ENCODE results near the gene RPS15. TPM values are rescaled to one million over a fixed set of nuclear protein-coding genes. Genes with fewer than 3 reads are reported as not detected.

The RPS15 gene
- polyA plus RNA-seq, 1 donor = 1,404 TPM

- peak in 1 of 2 donors; percentile 44 for DNase-seq
- Histone ChIP-seq H3K27ac (ENCODE audit: low read length) (no peak within 1 kb of the TSS), H3K4me1 (ENCODE audit: control insufficient read depth, insufficient read depth, low read length) (peaks cover 20% of the 10 kb centered on the region), H3K36me3 (ENCODE audit: control insufficient read depth, insufficient read depth, low read length) (no peaks in the 10 kb centered on the region), H3K9me3 (ENCODE audit: control insufficient read depth, low read depth, low read length) (no peaks in the 10 kb centered on the region), H3K4me3 (ENCODE audit: low read length) (peak within 1 kb of the TSS; percentile 56), H3K27me3 (ENCODE audit: control insufficient read depth, insufficient read depth, low read length) (no peaks in the 10 kb centered on the region)
- WGBS (ENCODE audit: insufficient coverage, low lambda C conversion rate) = no CpG with 5 or more reads among the region's 87 CpGs
Measured at GRCh38 chr19:1401138-1401888, 36.9 kb upstream of the RPS15 start, which contains the start of gene GAMT. Gene GAMT, minus strand, starts transcription at chr19:1401542. Its CDS starts 66 bp downstream, at chr19:1401476.

- peak overlapping the region; percentile 23 for H3K4me3 ChIP-seq (ENCODE audit: low read length)
- WGBS (ENCODE audit: insufficient coverage, low lambda C conversion rate) = 83% methylated on average over 1 of the region's 11 CpGs
Measured at GRCh38 chr19:1401889-1402217, 36.3 kb upstream of the RPS15 start.

GRCh38 chr19:1402411-1403070 is 35.7 kb upstream of the RPS15 start:
- peaks cover 23% of the 10 kb centered on the region for H3K4me1 ChIP-seq (ENCODE audit: control insufficient read depth, insufficient read depth, low read length)
- no peak for DNase-seq
- WGBS (ENCODE audit: insufficient coverage, low lambda C conversion rate) = no CpG with 5 or more reads among the region's 25 CpGs
- H3K4me3 ChIP-seq (ENCODE audit: low read length) = no peak overlapping the region
- no peaks in the 10 kb centered on the region for H3K36me3 ChIP-seq (ENCODE audit: control insufficient read depth, insufficient read depth, low read length)
- H3K9me3 ChIP-seq (ENCODE audit: control insufficient read depth, low read depth, low read length) = no peaks in the 10 kb centered on the region
- no peak overlapping the region for H3K27ac ChIP-seq (ENCODE audit: low read length)
- H3K27me3 ChIP-seq (ENCODE audit: control insufficient read depth, insufficient read depth, low read length) = no peaks in the 10 kb centered on the region

More at GRCh38 chr19:1401889-1402217, 36.3 kb upstream of the RPS15 start:
- H3K36me3 ChIP-seq (ENCODE audit: control insufficient read depth, insufficient read depth, low read length) = no peaks in the 10 kb centered on the region
- DNase-seq = no peak
- H3K9me3 ChIP-seq (ENCODE audit: control insufficient read depth, low read depth, low read length) = no peaks in the 10 kb centered on the region
- H3K4me1 ChIP-seq (ENCODE audit: control insufficient read depth, insufficient read depth, low read length) = peaks cover 23% of the 10 kb centered on the region
- no peaks in the 10 kb centered on the region for H3K27me3 ChIP-seq (ENCODE audit: control insufficient read depth, insufficient read depth, low read length)
- H3K27ac ChIP-seq (ENCODE audit: low read length) = no peak overlapping the region

GRCh38 chr19:1406774-1407527 is 31.2 kb upstream of the RPS15 start:
- no CpG with 5 or more reads among the region's 72 CpGs for WGBS (ENCODE audit: insufficient coverage, low lambda C conversion rate)
- no peaks in the 10 kb centered on the region for H3K9me3 ChIP-seq (ENCODE audit: control insufficient read depth, low read depth, low read length)
- peaks cover 28% of the 10 kb centered on the region for H3K36me3 ChIP-seq (ENCODE audit: control insufficient read depth, insufficient read depth, low read length)
- H3K4me3 ChIP-seq (ENCODE audit: low read length) = peak overlapping the region; percentile 58
- H3K4me1 ChIP-seq (ENCODE audit: control insufficient read depth, insufficient read depth, low read length) = peaks cover 45% of the 10 kb centered on the region
- DNase-seq = peak; percentile 99 to 100
- H3K27me3 ChIP-seq (ENCODE audit: control insufficient read depth, insufficient read depth, low read length) = no peaks in the 10 kb centered on the region
- peak overlapping the region; percentile 69 for H3K27ac ChIP-seq (ENCODE audit: low read length)

GRCh38 chr19:1407528-1408299 is 30.5 kb upstream of the RPS15 start, which contains the start of gene DAZAP1:
Gene DAZAP1, plus strand, starts transcription at chr19:1407586. Its CDS starts 188 bp downstream, at chr19:1407774.
- peaks cover 34% of the 10 kb centered on the region for H3K36me3 ChIP-seq (ENCODE audit: control insufficient read depth, insufficient read depth, low read length)
- peak within 1 kb of the TSS; percentile 94 for H3K27ac ChIP-seq (ENCODE audit: low read length)
- no peaks in the 10 kb centered on the region for H3K9me3 ChIP-seq (ENCODE audit: control insufficient read depth, low read depth, low read length)
- peak within 1 kb of the TSS; percentile 97 for H3K4me3 ChIP-seq (ENCODE audit: low read length)
- H3K27me3 ChIP-seq (ENCODE audit: control insufficient read depth, insufficient read depth, low read length) = no peaks in the 10 kb centered on the region
- peak in 1 of 2 donors; percentile 47 for DNase-seq
- H3K4me1 ChIP-seq (ENCODE audit: control insufficient read depth, insufficient read depth, low read length) = peaks cover 43% of the 10 kb centered on the region
- WGBS (ENCODE audit: insufficient coverage, low lambda C conversion rate) = no CpG with 5 or more reads among the region's 121 CpGs

GRCh38 chr19:1408300-1409203 is 29.6 kb upstream of the RPS15 start:
- no CpG with 5 or more reads among the region's 69 CpGs for WGBS (ENCODE audit: insufficient coverage, low lambda C conversion rate)
- Histone ChIP-seq H3K9me3 (ENCODE audit: control insufficient read depth, low read depth, low read length) (no peaks in the 10 kb centered on the region), H3K27me3 (ENCODE audit: control insufficient read depth, insufficient read depth, low read length) (no peaks in the 10 kb centered on the region), H3K36me3 (ENCODE audit: control insufficient read depth, insufficient read depth, low read length) (peaks cover 42% of the 10 kb centered on the region), H3K27ac (ENCODE audit: low read length) (peak overlapping the region; percentile 94), H3K4me3 (ENCODE audit: low read length) (peak overlapping the region; percentile 97), H3K4me1 (ENCODE audit: control insufficient read depth, insufficient read depth, low read length) (peaks cover 37% of the 10 kb centered on the region)
- peak in 1 of 2 donors; percentile 58 for DNase-seq

GRCh38 chr19:1409204-1410005 is 28.8 kb upstream of the RPS15 start:
- H3K27me3 ChIP-seq (ENCODE audit: control insufficient read depth, insufficient read depth, low read length) = no peaks in the 10 kb centered on the region
- peaks cover 37% of the 10 kb centered on the region for H3K4me1 ChIP-seq (ENCODE audit: control insufficient read depth, insufficient read depth, low read length)
- peak overlapping the region; percentile 94 for H3K27ac ChIP-seq (ENCODE audit: low read length)
- H3K36me3 ChIP-seq (ENCODE audit: control insufficient read depth, insufficient read depth, low read length) = peaks cover 46% of the 10 kb centered on the region
- no CpG with 5 or more reads among the region's 33 CpGs for WGBS (ENCODE audit: insufficient coverage, low lambda C conversion rate)
- H3K9me3 ChIP-seq (ENCODE audit: control insufficient read depth, low read depth, low read length) = no peaks in the 10 kb centered on the region
- DNase-seq = no peak
- H3K4me3 ChIP-seq (ENCODE audit: low read length) = peak overlapping the region; percentile 97

- H3K27ac ChIP-seq (ENCODE audit: low read length) = no peak overlapping the region
- H3K36me3 ChIP-seq (ENCODE audit: control insufficient read depth, insufficient read depth, low read length) = peaks cover 46% of the 10 kb centered on the region
- no peak overlapping the region for H3K4me3 ChIP-seq (ENCODE audit: low read length)
- no peak for DNase-seq
- no CpG with 5 or more reads among the region's 23 CpGs for WGBS (ENCODE audit: insufficient coverage, low lambda C conversion rate)
- no peaks in the 10 kb centered on the region for H3K9me3 ChIP-seq (ENCODE audit: control insufficient read depth, low read depth, low read length)
- no peaks in the 10 kb centered on the region for H3K27me3 ChIP-seq (ENCODE audit: control insufficient read depth, insufficient read depth, low read length)
- H3K4me1 ChIP-seq (ENCODE audit: control insufficient read depth, insufficient read depth, low read length) = peaks cover 43% of the 10 kb centered on the region
Measured at GRCh38 chr19:1410136-1410786, 27.9 kb upstream of the RPS15 start.

Measured in large intestine (tissue), 3 donors.